Measurements from ENCODE around the gene NUP35. TPM values are rescaled to one million over a fixed set of nuclear protein-coding genes. Genes with fewer than 3 reads are reported as not detected.

The NUP35 gene
- total RNA-seq, 1 donor from 2014 or later = not detected

- H3K4me1 ChIP-seq = no peaks in the 10 kb centered on the region
- H3K27me3 ChIP-seq = no peaks in the 10 kb centered on the region
- H3K9me3 ChIP-seq = no peaks in the 10 kb centered on the region
- peaks cover 0 to 4% of the 10 kb centered on the region in 2 donors for H3K36me3 ChIP-seq
- intact Hi-C loops (cut with DNase I) = no loop called here
- TF ChIP-seq CTCF (IDR thresholded peaks at IDR 0.05) = no peak
- DNase-seq (ENCODE audit: low spot score in 2 of 2) = no peak
- no peak overlapping the region for H3K27ac ChIP-seq
- no peak overlapping the region for H3K4me3 ChIP-seq
Observed at GRCh38 chr2:183195998-183196409, 71.8 kb downstream of the NUP35 start.

- no peaks in the 10 kb centered on the region for H3K27me3 ChIP-seq
- DNase-seq (ENCODE audit: low spot score in 2 of 2) = no peak
- no peak overlapping the region for H3K4me3 ChIP-seq
- no peaks in the 10 kb centered on the region for H3K9me3 ChIP-seq
- intact Hi-C loops (cut with DNase I) = no loop called here
- no peak overlapping the region for H3K27ac ChIP-seq
- no peaks in the 10 kb centered on the region for H3K4me1 ChIP-seq
- H3K36me3 ChIP-seq = no peaks in the 10 kb centered on the region
- TF ChIP-seq CTCF (IDR thresholded peaks at IDR 0.05) = no peak
Observed at GRCh38 chr2:183204397-183204796, 80.2 kb downstream of the NUP35 start.

- Histone ChIP-seq H3K27me3 (no peaks in the 10 kb centered on the region), H3K4me3 (no peak overlapping the region), H3K9me3 (no peaks in the 10 kb centered on the region), H3K4me1 (no peaks in the 10 kb centered on the region), H3K36me3 (no peaks in the 10 kb centered on the region), H3K27ac (no peak overlapping the region)
- intact Hi-C loops (cut with DNase I) = no loop called here
- TF ChIP-seq CTCF (IDR thresholded peaks at IDR 0.05) = no peak
- no peak for DNase-seq (ENCODE audit: low spot score in 2 of 2)
Observed at GRCh38 chr2:183207110-183207509, 82.9 kb downstream of the NUP35 start.

GRCh38 chr2:183209395-183210028 is 85.3 kb downstream of the NUP35 start:
- H3K4me3 ChIP-seq = no peak overlapping the region
- no peaks in the 10 kb centered on the region for H3K27me3 ChIP-seq
- no peak for DNase-seq (ENCODE audit: low spot score in 2 of 2)
- no peaks in the 10 kb centered on the region for H3K36me3 ChIP-seq
- no peak for TF ChIP-seq CTCF (IDR thresholded peaks at IDR 0.05)
- intact Hi-C loops (cut with DNase I) = no loop called here
- H3K4me1 ChIP-seq = no peaks in the 10 kb centered on the region
- H3K9me3 ChIP-seq = no peaks in the 10 kb centered on the region
- no peak overlapping the region for H3K27ac ChIP-seq

Other genes starting within 250 kb of the NUP35 start
- gene NCKAP1, start 86.0 kb upstream of the NUP35 start, total RNA-seq = 55.7 TPM
- gene DUSP19, start 45.7 kb upstream of the NUP35 start, total RNA-seq = 1.3 TPM